GM12878 (cell line): ENCODE data around the gene EXOC4. TPM values are rescaled to one million over a fixed set of nuclear protein-coding genes. Genes with fewer than 3 reads are reported as not detected.

Experiments
- ATAC-seq: fragments of 200-7000 bp; cut with Tn5 transposase; 3 replicates; pipeline ENCODE4 v1.9.1; 2020; ENCODE audit warnings: mild to moderate bottlenecking, moderate library complexity
- BruUV-seq: library from RNA; stranded (reverse); fragments of 400-500 nt; replicated peaks from 2 replicates; lab custom pipeline; 2021; lab: Mats Ljungman, UMichigan
- CTCF ChIA-PET: fragments of 300-600 bp; sonication (Branson Sonifier 250); formaldehyde crosslinking; extraction: SDS; loops from one replicate; lab custom pipeline; 2021; ENCODE audit warnings: inconsistent platforms; lab: Yijun Ruan, JAX
- POLR2A ChIA-PET: fragments of 350-600 bp; formaldehyde crosslinking; extraction: SDS; loops from one replicate; lab custom pipeline; 2021; ENCODE audit warnings: inconsistent platforms; lab: Charles Lee
- RAD21 ChIA-PET: fragments of 300-600 bp; sonication (Branson Sonifier 250); formaldehyde crosslinking; loops from one replicate; lab custom pipeline; 2023; ENCODE audit warnings: antibody characterized with exemption; ENCODE audit not compliant: unreplicated experiment; lab: Charles Lee
- SMC1A ChIA-PET: fragments of 300-600 bp; sonication (Branson Sonifier 250); formaldehyde crosslinking; loops from one replicate; lab custom pipeline; 2023; ENCODE audit not compliant: unreplicated experiment, uncharacterized antibody; lab: Charles Lee
- DNase-seq: peaks from one replicate; pipeline ENCODE4 v3.0.0-alpha.2; 2011; ENCODE audit warnings: low read depth, low spot score
- FAIRE-seq: peaks from 3 replicates; lab custom pipeline; 2011; peaks lifted over from hg19 to GRCh38; lab: Jason Lieb, UNC
- H2AFZ ChIP-seq: 2 replicates; pipeline ENCODE4 v1.6.0; 2011; ENCODE audit warnings: low read depth, low read length, control low read depth; ENCODE audit not compliant: control insufficient read depth
- H3K27ac ChIP-seq: 2 replicates; pipeline ENCODE4 v1.5.1; 2011; ENCODE audit warnings: control low read depth; ENCODE audit not compliant: control insufficient read depth, insufficient read depth
- H3K27me3 ChIP-seq, 2 experiments: replicated peaks in 1 of 2; 2 replicates each; pipeline versions ENCODE4 v1.6.0 to v1.6.1; 2011; ENCODE audit warnings: low read length in 1 of 2; ENCODE audit not compliant: control insufficient read depth in 2 of 2, insufficient read depth in 2 of 2
- H3K36me3 ChIP-seq, 2 experiments: 2 replicates each; pipeline ENCODE4 v1.5.1; 2011; ENCODE audit warnings: low read length in 1 of 2; ENCODE audit not compliant: control insufficient read depth in 2 of 2, insufficient read depth in 2 of 2
- H3K4me1 ChIP-seq: 2 replicates; pipeline ENCODE4 v1.6.1; 2011; ENCODE audit warnings: mild to moderate bottlenecking, low read length, moderate library complexity, mixed read lengths; ENCODE audit not compliant: control insufficient read depth, insufficient read depth
- H3K4me2 ChIP-seq: 2 replicates; pipeline ENCODE4 v1.6.0; 2011; ENCODE audit warnings: control low read depth; ENCODE audit not compliant: control insufficient read depth, insufficient read depth
- H3K4me3 ChIP-seq: fragments of 200-600 bp; sonication (generic); 2 replicates; pipeline ENCODE4 v1.5.1; 2016
- H3K79me2 ChIP-seq: 2 replicates; pipeline ENCODE4 v1.6.0; 2011; ENCODE audit warnings: low read length; ENCODE audit not compliant: control insufficient read depth, insufficient read depth
- H3K9ac ChIP-seq: 2 replicates; pipeline ENCODE4 v1.8.0; 2011; ENCODE audit warnings: low read length, control low read depth, mixed read lengths; ENCODE audit not compliant: control insufficient read depth, insufficient read depth
- H3K9me3 ChIP-seq: replicated peaks from 3 replicates; pipeline ENCODE4 v1.5.1; 2011; ENCODE audit warnings: mild to moderate bottlenecking, low read length; ENCODE audit not compliant: control insufficient read depth, insufficient read depth
- H4K20me1 ChIP-seq: 2 replicates; pipeline ENCODE4 v1.6.0; 2011; ENCODE audit not compliant: control insufficient read depth, insufficient read depth
- BCLAF1 ChIP-seq: fragments of 450-650 bp; IDR thresholded peaks from 2 replicates; pipeline ENCODE4 v1.6.1; 2017; ENCODE audit warnings: antibody characterized with exemption, mild to moderate bottlenecking, moderate library complexity
- CEBPB ChIP-seq, 2 experiments: fragments of 150-350 bp in 1 of 2; IDR thresholded peaks; 2 replicates each; pipeline ENCODE4 v1.6.1; 2012 to 2014; ENCODE audit warnings: low read depth in 2 of 2, low read length in 2 of 2, borderline replicate concordance in 1 of 2, inconsistent platforms in 1 of 2
- CREB1 ChIP-seq: IDR thresholded peaks from 2 replicates; pipeline ENCODE4 v1.6.1; 2012; ENCODE audit warnings: low read depth, mild to moderate bottlenecking, inconsistent platforms
- GABPA ChIP-seq: IDR thresholded peaks from 2 replicates; pipeline ENCODE4 v1.6.1; 2014; ENCODE audit warnings: antibody characterized with exemption, low read depth, mild to moderate bottlenecking, inconsistent platforms
- IRF5 ChIP-seq: fragments of 450-650 bp; IDR thresholded peaks from 2 replicates; pipeline ENCODE4 v1.6.1; 2017; ENCODE audit warnings: borderline replicate concordance
- NR2F1 ChIP-seq: fragments of 450-650 bp; conservative IDR thresholded peaks from 2 replicates; pipeline ENCODE4 v1.6.1; 2017; ENCODE audit warnings: mild to moderate bottlenecking
- PKNOX1 ChIP-seq: fragments of 450-650 bp; IDR thresholded peaks from 2 replicates; pipeline ENCODE4 v1.6.1; 2016; ENCODE audit warnings: mild to moderate bottlenecking
- PRDM15 ChIP-seq: fragments of 450-650 bp; formaldehyde crosslinking; IDR thresholded peaks from 2 replicates; pipeline ENCODE4 v1.4.0; 2020; ENCODE audit warnings: mild to moderate bottlenecking, moderate library complexity
- RB1 ChIP-seq: fragments of 450-650 bp; formaldehyde crosslinking; IDR thresholded peaks from 2 replicates; pipeline ENCODE4 v1.6.1; 2017; ENCODE audit warnings: mild to moderate bottlenecking, borderline replicate concordance
- RELA ChIP-seq: fragments of 450-650 bp; IDR thresholded peaks from 2 replicates; pipeline ENCODE4 v1.8.0; 2014; ENCODE audit warnings: borderline replicate concordance; ENCODE audit not compliant: partially characterized antibody
- SMAD1 ChIP-seq: fragments of 450-650 bp; IDR thresholded peaks from 2 replicates; pipeline ENCODE4 v1.6.1; 2018; ENCODE audit warnings: mild to moderate bottlenecking, low read depth; ENCODE audit not compliant: partially characterized antibody
- SREBF1 ChIP-seq: IDR thresholded peaks from 2 replicates; pipeline ENCODE4 v1.6.1; 2012; ENCODE audit warnings: mild to moderate bottlenecking, low read length
- TARDBP ChIP-seq: IDR thresholded peaks from 2 replicates; pipeline ENCODE4 v1.6.1; 2016; ENCODE audit warnings: borderline replicate concordance
- TCF7 ChIP-seq: IDR thresholded peaks from 2 replicates; pipeline ENCODE4 v1.6.1; 2014; ENCODE audit warnings: antibody characterized with exemption, borderline replicate concordance
- WGBS: methylation state at CpG from one replicate; pipeline ENCODE4 v1.1.6; 2016; ENCODE audit warnings: low lambda C conversion rate; ENCODE audit not compliant: insufficient replicate concordance, insufficient coverage; ENCODE audit errors: missing lambda C conversion rate; 5-methylcytosine and 5-hydroxymethylcytosine counted together
- in situ Hi-C: fragments of 300-500 bp; cut with MboI; formaldehyde crosslinking; loops from 9 replicates; pipeline ENCODE4 v1.14.3; 2018; ENCODE audit warnings: mixed read lengths
- intact Hi-C: fragments of 100-400 bp; cut with micrococcal nuclease; formaldehyde crosslinking; loops from one replicate; pipeline ENCODE4 v1.14.2; 2022; ENCODE audit not compliant: unreplicated experiment
- polyA plus RNA-seq, 11 experiments: library from polyadenylated mRNA; depleted of rRNA in 4 of 11; unstranded in 6 of 11; stranded (reverse) in 5 of 11; fragments of >200 nt; fragmentation: Nextera tagmentation in 4 of 11; fragmentation: Illumina TruSeq in 1 of 11; extraction: Ambion mirVana in 4 of 11; extraction: Trizol in 1 of 11; gene quantifications; 1 replicate in 1 of 11; 2 replicates in 10 of 11; pipeline versions ENCODE4 v1.2.1 to v1.2.3, GENCODE V29; 2011 to 2016; ENCODE audit warnings: inconsistent platforms in 2 of 11, missing spikeins in 2 of 11, low read depth in 1 of 11
- total RNA-seq, 4 experiments: library from RNA; depleted of rRNA in 3 of 4; stranded (reverse); fragments of >200 nt in 3 of 4; fragmentation: Illumina TruSeq in 1 of 4; extraction: Trizol in 1 of 4; gene quantifications; 2 replicates each; pipeline versions ENCODE4 v1.2.1 to v1.2.3, GENCODE V29; 2013 to 2021

EXOC4 gene
- total and polyA plus RNA-seq, 10 of the 15 experiments (the other 5 are each of a cell fraction or from before 2014, with no cell fraction given), result 13.2 to 44.5 (median 29.6) TPM

GRCh38 chr7:133246558-133246957, 6.3 kb upstream of the EXOC4 start (continued):
- TF ChIP-seq CREB1, result no peak
- no peak for TF ChIP-seq RB1
- no peak for TF ChIP-seq PRDM15 (CRISPR knock-in tag)
- TF ChIP-seq NR2F1, result no peak

- in situ Hi-C loops (no loop called here), intact Hi-C loops (no loop called here)
- ChIA-PET CTCF (no interaction called here), SMC1A (no interaction called here), POLR2A (no interaction called here), RAD21 (no interaction called here)
- Histone ChIP-seq H3K4me2 (no peak overlapping the region), H3K27me3 (no peaks in the 10 kb centered on the region), H3K27ac (no peak overlapping the region), H4K20me1 (no peaks in the 10 kb centered on the region), H3K79me2 (peaks cover 10% of the 10 kb centered on the region), H2AFZ (no peak overlapping the region), H3K4me3 (no peak overlapping the region), H3K9me3 (no peaks in the 10 kb centered on the region; the same call in 2 of the 3 replicates), H3K9ac (no peak overlapping the region), H3K4me1 (no peaks in the 10 kb centered on the region), H3K36me3 (no peaks in the 10 kb centered on the region)
- BruUV-seq, result no TSS peak
- no peak for ATAC-seq
- FAIRE-seq, result no peak
- 87% methylated on average over 2 of the region's 2 CpGs for WGBS
- DNase-seq, result no peak
- TF ChIP-seq GABPA (no peak), TCF7 (no peak), SREBF1 (no peak), SMAD1 (no peak), CEBPB (IDR thresholded peaks at IDR 0.05; ENCODE audit: borderline replicate concordance in 1 of 2, low read depth in 2 of 2, low read length in 2 of 2) (no peak), RELA (no peak), BCLAF1 (no peak), PKNOX1 (no peak), IRF5 (no peak), TARDBP (no peak)
These were observed 4.0 kb upstream of the EXOC4 start for GRCh38 chr7:133248901-133249300.
